RWPE1 (cell line): ENCODE data around the gene HOXB3.
A peak's percentile ranks its signal among the peaks of the same experiment; 100 is the strongest.

Source experiments
- CTCF ChIA-PET: fragments of 350-600 bp; sonication (Branson Sonifier 250); formaldehyde crosslinking; extraction: SDS; loops from one replicate; lab custom pipeline; 2021; lab: Yijun Ruan, JAX
- POLR2A ChIA-PET: fragments of 400-600 bp; formaldehyde crosslinking; extraction: SDS; loops from one replicate; lab custom pipeline; 2020; ENCODE audit warnings: antibody characterized with exemption; ENCODE audit not compliant: low non-redundant PET; lab: Yijun Ruan, JAX
- DNase-seq: peaks from one replicate; pipeline ENCODE4 v3.0.0; 2012; ENCODE audit warnings: low spot score
- H3K27ac ChIP-seq: fragments of 450-650 bp; 2 replicates; pipeline ENCODE4 v1.5.1; 2017
- TF ChIP-seq, protein P1 (sequence below): fragments of 450-650 bp; conservative IDR thresholded peaks from 2 replicates; pipeline ENCODE4 v1.5.1; 2017; ENCODE audit warnings: low read depth, mild to moderate bottlenecking

The HOXB3 gene

GRCh38 chr17:48592057-48592514 is 2.0 kb upstream of the HOXB3 start:
- no peak for DNase-seq
- H3K27ac ChIP-seq, result no peak overlapping the region
- ChIA-PET CTCF (interaction anchor here (1.4 kb wide), 1 partner anchor 10 kb away, joined by 4 read pairs; no protein-coding TSS in a partner anchor), POLR2A (no interaction called here)
- TF ChIP-seq, protein P1, sequence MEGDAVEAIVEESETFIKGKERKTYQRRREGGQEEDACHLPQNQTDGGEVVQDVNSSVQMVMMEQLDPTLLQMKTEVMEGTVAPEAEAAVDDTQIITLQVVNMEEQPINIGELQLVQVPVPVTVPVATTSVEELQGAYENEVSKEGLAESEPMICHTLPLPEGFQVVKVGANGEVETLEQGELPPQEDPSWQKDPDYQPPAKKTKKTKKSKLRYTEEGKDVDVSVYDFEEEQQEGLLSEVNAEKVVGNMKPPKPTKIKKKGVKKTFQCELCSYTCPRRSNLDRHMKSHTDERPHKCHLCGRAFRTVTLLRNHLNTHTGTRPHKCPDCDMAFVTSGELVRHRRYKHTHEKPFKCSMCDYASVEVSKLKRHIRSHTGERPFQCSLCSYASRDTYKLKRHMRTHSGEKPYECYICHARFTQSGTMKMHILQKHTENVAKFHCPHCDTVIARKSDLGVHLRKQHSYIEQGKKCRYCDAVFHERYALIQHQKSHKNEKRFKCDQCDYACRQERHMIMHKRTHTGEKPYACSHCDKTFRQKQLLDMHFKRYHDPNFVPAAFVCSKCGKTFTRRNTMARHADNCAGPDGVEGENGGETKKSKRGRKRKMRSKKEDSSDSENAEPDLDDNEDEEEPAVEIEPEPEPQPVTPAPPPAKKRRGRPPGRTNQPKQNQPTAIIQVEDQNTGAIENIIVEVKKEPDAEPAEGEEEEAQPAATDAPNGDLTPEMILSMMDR, result no peak

DNA sequence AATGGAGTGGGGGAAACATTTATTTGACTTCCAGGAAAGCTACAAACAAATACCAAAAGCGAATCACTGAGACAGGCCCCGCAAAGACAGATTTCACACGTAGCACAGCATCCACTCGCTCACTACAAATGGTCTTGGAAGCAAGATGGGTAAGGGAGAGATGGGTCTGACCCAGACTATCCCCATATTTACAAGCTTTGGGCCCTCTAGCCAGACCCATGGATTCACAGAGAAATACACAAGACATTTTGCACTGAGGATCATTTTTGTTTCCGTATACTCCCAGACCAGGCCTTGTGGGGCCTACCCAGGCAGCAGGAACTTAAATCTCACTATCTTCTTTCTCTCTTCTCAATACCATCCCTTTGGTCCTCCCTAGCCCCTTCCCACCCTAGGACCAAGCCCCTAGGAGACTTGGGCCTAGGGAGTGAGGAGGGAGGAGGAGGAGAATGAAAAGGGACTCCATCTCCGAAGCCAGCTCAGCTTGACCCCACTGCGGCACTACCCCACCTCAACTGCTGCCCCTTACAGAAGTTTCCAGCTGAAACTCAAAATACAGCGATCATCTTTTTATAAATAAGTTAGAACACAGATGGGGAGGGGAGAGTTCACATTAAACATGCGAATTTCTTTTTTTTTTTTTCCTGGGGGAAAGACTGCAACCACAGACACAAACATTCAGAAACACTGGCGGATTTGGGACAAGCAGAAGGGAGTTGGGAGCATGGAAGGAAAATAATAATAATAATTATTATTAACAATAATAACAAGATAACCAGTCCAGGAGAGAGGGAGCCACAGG is 1.4 kb upstream of the HOXB3 start:
- no peak overlapping the region for H3K27ac ChIP-seq
- CTCF ChIA-PET, result interaction anchor here (0.7 to 1.4 kb wide), 2 partner anchors 11 to 374 kb away, joined by 4 to 8 read pairs; no protein-coding TSS in a partner anchor
- TF ChIP-seq, protein P1, result no peak
- DNase-seq, result no peak
- POLR2A ChIA-PET, result no interaction called here

GRCh38 chr17:48590607-48591161 is 643 bp upstream of the HOXB3 start:
- TF ChIP-seq, protein P1, result no peak
- no peak overlapping the region for H3K27ac ChIP-seq
- POLR2A ChIA-PET, result no interaction called here
- CTCF ChIA-PET, result interaction anchor here (0.6 kb wide), 1 partner anchor 162 kb away, joined by 3 read pairs; no protein-coding TSS in a partner anchor
- no peak for DNase-seq

- no peak for DNase-seq
- ChIA-PET CTCF (interaction anchor here (0.7 to 2.8 kb wide), 4 partner anchors 25 to 253 kb away, joined by 3 to 9 read pairs (median 6); no protein-coding TSS in a partner anchor), POLR2A (no interaction called here)
- no peak overlapping the region for H3K27ac ChIP-seq
- TF ChIP-seq, protein P1, result no peak
These were observed 796 bp downstream of the HOXB3 start for GRCh38 chr17:48589060-48589830.

DNA sequence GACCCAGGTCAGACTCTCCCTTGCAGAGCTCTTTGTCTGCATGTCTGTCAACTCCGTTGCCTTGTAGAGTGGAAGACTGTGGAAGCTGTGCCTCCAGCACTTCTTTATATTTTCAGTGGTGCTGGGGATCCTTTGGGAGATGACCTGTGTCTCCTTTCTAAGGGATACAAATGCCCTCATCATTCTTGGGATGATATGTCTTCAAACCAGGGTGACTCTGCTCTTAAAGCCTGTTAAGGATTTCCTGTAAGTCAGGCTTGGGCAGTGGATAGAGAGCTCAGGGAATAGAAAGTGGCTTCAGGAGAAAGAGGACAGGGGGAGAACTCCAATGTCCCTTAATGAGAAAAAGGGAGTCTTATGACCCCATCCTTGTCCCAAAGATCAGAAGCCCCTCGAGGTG is 1.5 kb downstream of the HOXB3 start:
- ChIA-PET CTCF (interaction anchor here (0.5 to 2.8 kb wide), 5 partner anchors 26 to 394 kb away, joined by 3 to 9 read pairs (median 5); no protein-coding TSS in a partner anchor), POLR2A (no interaction called here)
- H3K27ac ChIP-seq, result no peak overlapping the region
- TF ChIP-seq, protein P1, result no peak
- no peak for DNase-seq

- no peak for DNase-seq
- ChIA-PET POLR2A (no interaction called here), CTCF (interaction anchor here (0.5 to 2.8 kb wide), 4 partner anchors 30 to 395 kb away, joined by 3 to 9 read pairs (median 6); no protein-coding TSS in a partner anchor)
- H3K27ac ChIP-seq, result peak overlapping the region; percentile 9; the same call in 1 of the 2 replicates
- TF ChIP-seq, protein P1, result no peak
These were observed 2.0 kb downstream of the HOXB3 start for GRCh38 chr17:48588074-48588415.
